Embryonic facial prominence (tissue), 1 donor: ENCODE measurements around the gene SEMA6A.

Experiments
- DNase-seq: peaks from one replicate; pipeline ENCODE4 v3.0.0-alpha.2; 2016; ENCODE audit errors: extremely low spot score

Gene SEMA6A

GRCh38 chr5:116495786-116496357 is 78.8 kb downstream of the SEMA6A start:
- DNase-seq = no peak

GRCh38 chr5:116494784-116495450 is 79.7 kb downstream of the SEMA6A start:
- DNase-seq = no peak

- no peak for DNase-seq
Observed at GRCh38 chr5:116492776-116493175, 81.8 kb downstream of the SEMA6A start.

GRCh38 chr5:116492016-116492623 is 82.5 kb downstream of the SEMA6A start:
- DNase-seq = no peak

- no peak for DNase-seq
Observed at GRCh38 chr5:116488356-116489041, 86.1 kb downstream of the SEMA6A start.

GRCh38 chr5:116487045-116487444 is 87.6 kb downstream of the SEMA6A start:
- no peak for DNase-seq

- DNase-seq = no peak
Observed at GRCh38 chr5:116486588-116486987, 88.0 kb downstream of the SEMA6A start.

GRCh38 chr5:116484645-116485044 is 90.0 kb downstream of the SEMA6A start:
- DNase-seq = no peak

GRCh38 chr5:116482394-116482793 is 92.2 kb downstream of the SEMA6A start:
- no peak for DNase-seq

GRCh38 chr5:116480894-116481510 is 93.6 kb downstream of the SEMA6A start:
- no peak for DNase-seq

GRCh38 chr5:116479776-116480675 is 94.6 kb downstream of the SEMA6A start:
- no peak for DNase-seq

- DNase-seq = no peak
Observed at GRCh38 chr5:116478491-116478890, 96.1 kb downstream of the SEMA6A start.

GRCh38 chr5:116476897-116477537 is 97.6 kb downstream of the SEMA6A start:
- DNase-seq = no peak

- no peak for DNase-seq
Observed at GRCh38 chr5:116475338-116475737, 99.3 kb downstream of the SEMA6A start.

- DNase-seq = no peak
Observed at GRCh38 chr5:116473706-116474105, 100.9 kb downstream of the SEMA6A start.

GRCh38 chr5:116472274-116472673 is 102.3 kb downstream of the SEMA6A start:
- DNase-seq = no peak

GRCh38 chr5:116469631-116470030 is 105.0 kb downstream of the SEMA6A start:
- no peak for DNase-seq

GRCh38 chr5:116468583-116468982 is 106.0 kb downstream of the SEMA6A start:
- no peak for DNase-seq

- no peak for DNase-seq
Observed at GRCh38 chr5:116467465-116467843, 107.2 kb downstream of the SEMA6A start.

GRCh38 chr5:116466727-116467464 is 107.7 kb downstream of the SEMA6A start:
- no peak for DNase-seq
